AG04450 (cell line): Measurements from ENCODE around the gene ZSCAN12. TPM values are rescaled to one million over a fixed set of nuclear protein-coding genes. Genes with fewer than 3 reads are reported as not detected.

ENCODE experiments used
- CTCF ChIA-PET: fragments of 300-600, 350-600 bp; formaldehyde crosslinking; extraction: SDS; loops from one replicate; lab custom pipeline; 2022; ENCODE audit warnings: antibody characterized with exemption, inconsistent platforms; lab: Charles Lee
- POLR2A ChIA-PET: fragments of 350-600 bp; formaldehyde crosslinking; extraction: SDS; loops from one replicate; lab custom pipeline; 2021; ENCODE audit warnings: antibody characterized with exemption, inconsistent platforms; lab: Yijun Ruan, JAX
- DNase-seq: peaks from one replicate; pipeline ENCODE4 v3.0.0-alpha.2; 2011; ENCODE audit warnings: low read depth, low spot score
- H3K27ac ChIP-seq: one replicate; pipeline ENCODE4 v1.5.1; 2012; ENCODE audit warnings: low read depth, low read length, control low read depth
- H3K27me3 ChIP-seq: one replicate; pipeline ENCODE4 v1.6.0; 2012; ENCODE audit warnings: low read length; ENCODE audit not compliant: control insufficient read depth, insufficient read depth
- H3K4me3 ChIP-seq: 2 replicates; pipeline ENCODE4 v1.5.1; 2011; ENCODE audit warnings: mild to moderate bottlenecking, low read depth, low read length, control low read depth
- H3K9me3 ChIP-seq: 2 replicates; pipeline ENCODE4 v1.5.1; 2012; ENCODE audit warnings: low read length; ENCODE audit not compliant: control insufficient read depth, insufficient read depth
- CTCF ChIP-seq: IDR thresholded peaks from 2 replicates; pipeline ENCODE4 v1.5.1; 2011; ENCODE audit warnings: low read depth, low read length, control low read depth, inconsistent platforms
- polyA plus RNA-seq: library from polyadenylated mRNA; depleted of rRNA; stranded (reverse); fragments of >200 nt; gene quantifications from 2 replicates; pipeline ENCODE4 v1.2.3, GENCODE V29; 2011

ZSCAN12 gene
- polyA plus RNA-seq, 1 experiment, result 5.5 TPM

GRCh38 chr6:28383235-28384142, 16.1 kb downstream of the ZSCAN12 start:
- POLR2A ChIA-PET, result interaction anchor here (0.8 to 1.4 kb wide), 6 partner anchors 16 to 540 kb away, joined by 3 to 6 read pairs (median 4); partner anchors contain the start of genes TRIM27, ZKSCAN8 and ZSCAN12

GRCh38 chr6:28380381-28380780, 19.2 kb downstream of the ZSCAN12 start:
- no peak overlapping the region for H3K27ac ChIP-seq
- TF ChIP-seq CTCF, result no peak
- H3K27me3 ChIP-seq, result no peaks in the 10 kb centered on the region
- H3K4me3 ChIP-seq, result no peak overlapping the region
- POLR2A ChIA-PET, result no interaction called here
- H3K9me3 ChIP-seq, result peaks cover 5% of the 10 kb centered on the region
- DNase-seq, result no peak
- CTCF ChIA-PET, result no interaction called here

More at GRCh38 chr6:28383235-28384142, 16.1 kb downstream of the ZSCAN12 start:
- Histone ChIP-seq H3K27ac (peak overlapping the region; percentile 66), H3K4me3 (peak overlapping the region; percentile 57), H3K9me3 (peaks cover 5% of the 10 kb centered on the region), H3K27me3 (no peaks in the 10 kb centered on the region)
- CTCF ChIA-PET, result interaction anchor here (0.6 to 3.7 kb wide), 13 partner anchors 10 to 278 kb away, joined by 3 to 26 read pairs (median 4); partner anchors contain the start of genes ZKSCAN4, ZSCAN12, ZSCAN16 and ZSCAN23
- TF ChIP-seq CTCF, result peak; percentile 63
- peak; percentile 65 for DNase-seq

- no peak for DNase-seq
- Histone ChIP-seq H3K27me3 (no peaks in the 10 kb centered on the region), H3K9me3 (peaks cover 5% of the 10 kb centered on the region), H3K4me3 (no peak overlapping the region), H3K27ac (no peak overlapping the region)
- TF ChIP-seq CTCF, result no peak
- ChIA-PET CTCF (interaction anchor here (1.1 kb wide), 1 partner anchor 23 kb away, joined by 3 read pairs; no protein-coding TSS in a partner anchor), POLR2A (no interaction called here)
Observed at GRCh38 chr6:28378644-28379043, 20.9 kb downstream of the ZSCAN12 start.

- Histone ChIP-seq H3K9me3 (peaks cover 5% of the 10 kb centered on the region), H3K4me3 (no peak overlapping the region), H3K27ac (no peak overlapping the region), H3K27me3 (no peaks in the 10 kb centered on the region)
- no peak for TF ChIP-seq CTCF
- ChIA-PET CTCF (interaction anchor here (0.8 to 0.9 kb wide), 2 partner anchors 16 to 22 kb away, joined by 4 to 11 read pairs; no protein-coding TSS in a partner anchor), POLR2A (no interaction called here)
- DNase-seq, result no peak
Observed at GRCh38 chr6:28377879-28378278, 21.7 kb downstream of the ZSCAN12 start.

- no peak for TF ChIP-seq CTCF
- POLR2A ChIA-PET, result no interaction called here
Observed at GRCh38 chr6:28373925-28374324, 25.6 kb downstream of the ZSCAN12 start.

More at GRCh38 chr6:28373925-28374324, 25.6 kb downstream of the ZSCAN12 start:
- Histone ChIP-seq H3K27me3 (no peaks in the 10 kb centered on the region), H3K9me3 (no peaks in the 10 kb centered on the region), H3K27ac (no peak overlapping the region), H3K4me3 (no peak overlapping the region)
- CTCF ChIA-PET, result interaction anchor here (0.7 kb wide), 2 partner anchors 18 to 162 kb away, joined by 3 to 4 read pairs; no protein-coding TSS in a partner anchor
- DNase-seq, result no peak
